Lung (tissue), 12 donors: Measurements from ENCODE around the gene RER1. TPM values are rescaled to one million over a fixed set of nuclear protein-coding genes. Genes with fewer than 3 reads are reported as not detected.

Experiments
- ATAC-seq: fragments of 200-7000 bp; cut with Tn5 transposase; one replicate; pipeline ENCODE4 v1.9.1; 2020; ENCODE audit warnings: moderate number of reproducible peaks; ENCODE audit not compliant: insufficient read depth, low FRiP score
- DNase-seq, 3 donors: peaks; one replicate each; pipeline ENCODE4 v3.0.0-alpha.2; 2013 to 2017
- H3K27ac ChIP-seq, 2 donors: one replicate each; pipeline ENCODE4 v1.5.1; 2013; ENCODE audit warnings: mild to moderate bottlenecking in 2 of 2, moderate library complexity in 2 of 2, control low read depth in 1 of 2, inconsistent platforms in 1 of 2, low read depth in 1 of 2, low read length in 1 of 2
- H3K27me3 ChIP-seq, 3 donors: one replicate each; pipeline ENCODE4 v1.5.1; 2013; ENCODE audit warnings: low read length in 2 of 3; ENCODE audit not compliant: control insufficient read depth in 3 of 3, insufficient read depth in 3 of 3
- H3K36me3 ChIP-seq, 4 donors: one replicate each; pipeline ENCODE4 v1.5.1; 2013; ENCODE audit warnings: low read length in 4 of 4, mild to moderate bottlenecking in 1 of 4, moderate library complexity in 1 of 4; ENCODE audit not compliant: control insufficient read depth in 4 of 4, insufficient read depth in 4 of 4
- H3K4me1 ChIP-seq, 5 donors: one replicate each; pipeline ENCODE4 v1.5.1; 2013; ENCODE audit warnings: low read length in 5 of 5, mild to moderate bottlenecking in 2 of 5, moderate library complexity in 1 of 5; ENCODE audit not compliant: control insufficient read depth in 5 of 5, insufficient read depth in 5 of 5
- H3K4me3 ChIP-seq: one replicate; pipeline ENCODE4 v1.5.1; 2013; ENCODE audit warnings: mild to moderate bottlenecking, control low read depth, moderate library complexity
- H3K9ac ChIP-seq, 2 donors: one replicate each; pipeline ENCODE4 v1.5.1; 2013; ENCODE audit warnings: low read length in 2 of 2, control low read depth in 1 of 2; ENCODE audit not compliant: insufficient read depth in 1 of 2
- H3K9me3 ChIP-seq, 4 donors: one replicate each; pipeline ENCODE4 v1.5.1; 2013; ENCODE audit warnings: low read length in 3 of 4, mild to moderate bottlenecking in 1 of 4, moderate library complexity in 1 of 4; ENCODE audit not compliant: control insufficient read depth in 4 of 4, insufficient read depth in 3 of 4
- CTCF ChIP-seq: IDR thresholded peaks from 2 replicates; pipeline ENCODE4 v1.5.1; 2012; ENCODE audit warnings: mild to moderate bottlenecking; ENCODE audit errors: control extremely low read depth, extremely low read depth
- WGBS, 2 donors: extraction: QIAGEN DNeasy Blood & Tissue Kit; methylation state at CpG; one replicate each; pipeline ENCODE4 v1.1.7; 2013; 5-methylcytosine and 5-hydroxymethylcytosine counted together
- polyA plus RNA-seq, 2 donors: library from polyadenylated mRNA; stranded (reverse); fragments of 200-250 nt; gene quantifications; one replicate each; pipeline ENCODE4 v1.2.1, GENCODE V29; 2013
- total RNA-seq, 2 donors: library from RNA; depleted of rRNA in 1 of 2; stranded (reverse); fragments of >200 nt in 1 of 2; gene quantifications; one replicate each; pipeline ENCODE4 v1.2.1, GENCODE V29; 2014 to 2021
- donor health status: control.
- donor health status: control.
- donor health status: Bipolar disorder and iron deficiency.
- donor health status: healthy.
- donor health status: DM: yes; HTN: yes; CAD: no.

The RER1 gene
- total and polyA plus RNA-seq, 4 donors: 71.7 to 134 (median 87.9) TPM

GRCh38 chr1:2376931-2377672, 14.5 kb upstream of the RER1 start:
- Histone ChIP-seq H3K27ac (no peak overlapping the region), H3K36me3 (peaks cover 0 to 2% (median under 1%) of the 10 kb centered on the region in 4 donors), H3K9ac (no peak overlapping the region), H3K4me1 (peaks cover 0 to 8% (median 0%) of the 10 kb centered on the region in 5 donors), H3K4me3 (no peak overlapping the region), H3K27me3 (no peaks in the 10 kb centered on the region), H3K9me3 (no peaks in the 10 kb centered on the region)
- no peak for DNase-seq
- TF ChIP-seq CTCF: no peak
- WGBS, 2 donors: 73 to 80% methylated on average over 25 of the region's 25 CpGs
- ATAC-seq: no peak

GRCh38 chr1:2377751-2378440, 13.7 kb upstream of the RER1 start:
- H3K9me3 ChIP-seq: no peaks in the 10 kb centered on the region
- no peaks in the 10 kb centered on the region for H3K27me3 ChIP-seq
- TF ChIP-seq CTCF: no peak
- no peak overlapping the region for H3K4me3 ChIP-seq
- ATAC-seq: no peak
- H3K9ac ChIP-seq: no peak overlapping the region
- peaks cover 0 to 10% (median 0%) of the 10 kb centered on the region in 5 donors for H3K4me1 ChIP-seq
- no peak overlapping the region for H3K27ac ChIP-seq
- no peak for DNase-seq
- no peaks in the 10 kb centered on the region for H3K36me3 ChIP-seq
- WGBS, 2 donors: 86% methylated on average over 16 of the region's 16 CpGs

GRCh38 chr1:2378441-2378851, 13.2 kb upstream of the RER1 start:
- no peaks in the 10 kb centered on the region for H3K36me3 ChIP-seq
- no peak overlapping the region for H3K4me3 ChIP-seq
- ATAC-seq (no peak), DNase-seq (no peak)
- no peaks in the 10 kb centered on the region for H3K9me3 ChIP-seq
- H3K27ac ChIP-seq: no peak overlapping the region
- H3K27me3 ChIP-seq: no peaks in the 10 kb centered on the region
- peaks cover 0 to 10% (median 0%) of the 10 kb centered on the region in 5 donors for H3K4me1 ChIP-seq
- no peak overlapping the region for H3K9ac ChIP-seq
- 89 to 94% methylated on average over 24 of the region's 24 CpGs for WGBS, 2 donors
- no peak for TF ChIP-seq CTCF
